ENCODE data around the gene DSCAML1.

DNA sequence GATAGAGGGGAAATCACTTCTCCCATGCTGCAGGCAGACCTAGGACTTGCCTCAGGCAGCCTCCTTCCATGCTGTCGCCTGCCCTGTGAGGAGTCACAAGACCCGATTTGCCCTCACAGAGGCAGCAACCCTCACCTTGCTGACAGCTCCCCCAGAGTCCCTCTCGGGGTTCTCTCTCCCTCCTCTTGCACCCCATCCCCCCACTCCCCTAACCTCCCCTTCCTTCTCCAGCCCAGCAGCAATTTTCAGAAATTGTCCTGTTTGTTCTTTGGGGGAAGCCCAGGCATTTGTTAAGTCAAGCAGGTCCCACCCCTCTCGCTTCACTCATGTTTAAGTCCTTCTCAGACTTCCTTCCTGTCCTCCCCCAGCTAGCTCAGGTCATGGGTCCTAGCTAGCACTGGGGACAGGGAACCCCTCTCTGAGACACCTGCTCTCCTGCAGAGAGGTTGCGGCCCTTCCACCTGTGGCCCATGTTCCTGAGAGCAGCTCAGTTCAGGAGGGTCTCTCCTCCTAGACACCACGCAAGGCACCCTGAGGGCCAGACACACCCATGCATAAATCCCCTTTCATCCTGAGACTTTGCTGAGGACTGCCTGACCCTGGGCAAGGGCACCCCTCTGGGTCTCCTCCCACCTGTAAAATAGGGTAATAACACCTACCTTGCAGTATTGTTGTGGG is 33.8 kb upstream of the DSCAML1 start:
- TF ChIP-seq, protein P1, sequence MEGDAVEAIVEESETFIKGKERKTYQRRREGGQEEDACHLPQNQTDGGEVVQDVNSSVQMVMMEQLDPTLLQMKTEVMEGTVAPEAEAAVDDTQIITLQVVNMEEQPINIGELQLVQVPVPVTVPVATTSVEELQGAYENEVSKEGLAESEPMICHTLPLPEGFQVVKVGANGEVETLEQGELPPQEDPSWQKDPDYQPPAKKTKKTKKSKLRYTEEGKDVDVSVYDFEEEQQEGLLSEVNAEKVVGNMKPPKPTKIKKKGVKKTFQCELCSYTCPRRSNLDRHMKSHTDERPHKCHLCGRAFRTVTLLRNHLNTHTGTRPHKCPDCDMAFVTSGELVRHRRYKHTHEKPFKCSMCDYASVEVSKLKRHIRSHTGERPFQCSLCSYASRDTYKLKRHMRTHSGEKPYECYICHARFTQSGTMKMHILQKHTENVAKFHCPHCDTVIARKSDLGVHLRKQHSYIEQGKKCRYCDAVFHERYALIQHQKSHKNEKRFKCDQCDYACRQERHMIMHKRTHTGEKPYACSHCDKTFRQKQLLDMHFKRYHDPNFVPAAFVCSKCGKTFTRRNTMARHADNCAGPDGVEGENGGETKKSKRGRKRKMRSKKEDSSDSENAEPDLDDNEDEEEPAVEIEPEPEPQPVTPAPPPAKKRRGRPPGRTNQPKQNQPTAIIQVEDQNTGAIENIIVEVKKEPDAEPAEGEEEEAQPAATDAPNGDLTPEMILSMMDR (conservative IDR thresholded peaks at IDR 0.05; ENCODE audit: low read length): no peak
- no peak for TF ChIP-seq EZH2phosphoT487 (IDR thresholded peaks at IDR 0.05; ENCODE audit: borderline replicate concordance, low read depth, low read length)

All from OCI-LY7 (cell line).